ENCODE measurements around the gene PCYT1A. TPM values are rescaled to one million over a fixed set of nuclear protein-coding genes. Genes with fewer than 3 reads are reported as not detected.

Gene PCYT1A
- total and polyA plus RNA-seq, 2 of the 13 experiments (the other 11 are each of a cell fraction or from before 2014, with no cell fraction given) = 26.4 to 45.3 TPM

DNA sequence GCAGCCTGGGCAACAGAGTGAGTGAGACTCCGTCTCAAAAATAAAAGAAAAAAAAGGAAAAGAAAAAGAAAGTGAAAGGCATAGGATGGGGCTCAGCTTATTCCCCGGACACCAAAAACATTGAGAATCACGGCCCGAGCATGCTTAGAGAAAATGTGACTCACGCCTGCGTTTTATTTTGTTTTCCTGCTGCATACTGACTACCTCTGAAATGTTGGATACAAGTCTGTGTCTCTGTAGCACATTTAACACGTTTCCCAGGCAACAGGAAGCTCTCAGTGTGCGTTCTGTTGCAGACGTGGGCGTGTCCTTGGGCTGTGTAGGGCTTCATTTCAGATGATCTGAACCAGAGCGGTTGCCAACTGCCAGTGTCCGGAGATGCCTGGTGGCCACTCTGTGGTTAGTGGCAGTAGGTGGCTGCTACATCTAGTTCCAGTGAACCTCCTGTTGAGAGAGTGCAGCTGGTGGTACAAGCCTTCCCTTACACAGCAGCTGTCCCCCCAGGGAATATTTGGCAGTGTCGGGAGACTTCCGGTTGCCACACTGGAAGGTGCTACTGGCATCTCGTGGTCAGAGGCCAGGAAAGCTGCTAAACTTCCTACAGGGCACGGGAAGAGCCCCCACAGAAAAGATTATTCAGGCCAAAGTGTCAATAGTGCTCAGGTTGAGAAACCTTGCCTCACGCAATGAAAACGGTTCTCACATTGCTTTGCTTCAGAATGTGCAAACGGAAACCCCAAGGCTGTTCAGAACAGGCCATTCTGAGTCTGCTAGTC is 68.1 kb downstream of the PCYT1A start (continued):
- TF ChIP-seq, protein P1, sequence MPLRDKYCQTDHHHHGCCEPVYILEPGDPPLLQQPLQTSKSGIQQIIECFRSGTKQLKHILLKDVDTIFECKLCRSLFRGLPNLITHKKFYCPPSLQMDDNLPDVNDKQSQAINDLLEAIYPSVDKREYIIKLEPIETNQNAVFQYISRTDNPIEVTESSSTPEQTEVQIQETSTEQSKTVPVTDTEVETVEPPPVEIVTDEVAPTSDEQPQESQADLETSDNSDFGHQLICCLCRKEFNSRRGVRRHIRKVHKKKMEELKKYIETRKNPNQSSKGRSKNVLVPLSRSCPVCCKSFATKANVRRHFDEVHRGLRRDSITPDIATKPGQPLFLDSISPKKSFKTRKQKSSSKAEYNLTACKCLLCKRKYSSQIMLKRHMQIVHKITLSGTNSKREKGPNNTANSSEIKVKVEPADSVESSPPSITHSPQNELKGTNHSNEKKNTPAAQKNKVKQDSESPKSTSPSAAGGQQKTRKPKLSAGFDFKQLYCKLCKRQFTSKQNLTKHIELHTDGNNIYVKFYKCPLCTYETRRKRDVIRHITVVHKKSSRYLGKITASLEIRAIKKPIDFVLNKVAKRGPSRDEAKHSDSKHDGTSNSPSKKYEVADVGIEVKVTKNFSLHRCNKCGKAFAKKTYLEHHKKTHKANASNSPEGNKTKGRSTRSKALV (CRISPR knock-in tag; IDR thresholded peaks at IDR 0.05) = no peak
- TF ChIP-seq KAT8 (CRISPR knock-in tag; IDR thresholded peaks at IDR 0.05) = no peak
- TF ChIP-seq, protein P2, sequence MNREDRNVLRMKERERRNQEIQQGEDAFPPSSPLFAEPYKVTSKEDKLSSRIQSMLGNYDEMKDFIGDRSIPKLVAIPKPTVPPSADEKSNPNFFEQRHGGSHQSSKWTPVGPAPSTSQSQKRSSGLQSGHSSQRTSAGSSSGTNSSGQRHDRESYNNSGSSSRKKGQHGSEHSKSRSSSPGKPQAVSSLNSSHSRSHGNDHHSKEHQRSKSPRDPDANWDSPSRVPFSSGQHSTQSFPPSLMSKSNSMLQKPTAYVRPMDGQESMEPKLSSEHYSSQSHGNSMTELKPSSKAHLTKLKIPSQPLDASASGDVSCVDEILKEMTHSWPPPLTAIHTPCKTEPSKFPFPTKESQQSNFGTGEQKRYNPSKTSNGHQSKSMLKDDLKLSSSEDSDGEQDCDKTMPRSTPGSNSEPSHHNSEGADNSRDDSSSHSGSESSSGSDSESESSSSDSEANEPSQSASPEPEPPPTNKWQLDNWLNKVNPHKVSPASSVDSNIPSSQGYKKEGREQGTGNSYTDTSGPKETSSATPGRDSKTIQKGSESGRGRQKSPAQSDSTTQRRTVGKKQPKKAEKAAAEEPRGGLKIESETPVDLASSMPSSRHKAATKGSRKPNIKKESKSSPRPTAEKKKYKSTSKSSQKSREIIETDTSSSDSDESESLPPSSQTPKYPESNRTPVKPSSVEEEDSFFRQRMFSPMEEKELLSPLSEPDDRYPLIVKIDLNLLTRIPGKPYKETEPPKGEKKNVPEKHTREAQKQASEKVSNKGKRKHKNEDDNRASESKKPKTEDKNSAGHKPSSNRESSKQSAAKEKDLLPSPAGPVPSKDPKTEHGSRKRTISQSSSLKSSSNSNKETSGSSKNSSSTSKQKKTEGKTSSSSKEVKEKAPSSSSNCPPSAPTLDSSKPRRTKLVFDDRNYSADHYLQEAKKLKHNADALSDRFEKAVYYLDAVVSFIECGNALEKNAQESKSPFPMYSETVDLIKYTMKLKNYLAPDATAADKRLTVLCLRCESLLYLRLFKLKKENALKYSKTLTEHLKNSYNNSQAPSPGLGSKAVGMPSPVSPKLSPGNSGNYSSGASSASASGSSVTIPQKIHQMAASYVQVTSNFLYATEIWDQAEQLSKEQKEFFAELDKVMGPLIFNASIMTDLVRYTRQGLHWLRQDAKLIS (CRISPR knock-in tag; IDR thresholded peaks at IDR 0.05) = no peak

DNA sequence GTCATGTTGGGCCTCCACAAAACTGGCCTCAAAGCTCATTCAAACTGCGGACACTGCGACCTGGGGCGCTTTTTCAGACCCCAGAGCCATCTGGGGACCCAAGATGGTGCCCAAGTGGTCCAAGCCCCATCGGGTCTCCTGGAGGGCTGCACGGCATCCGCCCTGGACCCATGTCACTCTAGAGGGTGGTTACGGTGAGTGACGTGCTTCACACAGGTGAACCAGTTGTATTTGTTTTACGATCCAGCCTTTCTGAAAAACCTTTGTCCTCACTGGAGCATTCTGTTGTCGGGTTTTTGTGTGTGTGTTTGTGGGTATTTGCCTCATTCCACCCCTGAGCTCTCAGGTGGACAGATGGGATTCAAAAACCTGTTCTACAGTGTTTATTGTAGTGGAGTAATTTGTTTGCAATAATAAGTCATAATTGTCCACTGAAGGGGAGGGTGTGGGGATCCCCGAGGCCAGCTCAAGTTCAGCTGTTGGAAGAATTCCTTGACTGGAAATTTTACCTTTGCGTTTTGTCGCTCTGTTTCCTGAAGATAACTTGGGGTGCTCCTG is 69.3 kb downstream of the PCYT1A start:
- FAIRE-seq (no peak), DNase-seq (ENCODE audit: low spot score) (no peak), ATAC-seq (no peak)
- no peaks in the 10 kb centered on the region; a peak in 1 of 5 replicates for H3K27me3 ChIP-seq (ENCODE audit: control insufficient read depth in 1 of 2, insufficient read depth in 2 of 2, low read length in 2 of 2)
- WGBS (ENCODE audit: low lambda C conversion rate) = 87% methylated on average over 11 of the region's 13 CpGs
- CTCF ChIA-PET (ENCODE audit: low intra/inter-chr PET ratio, low total read pairs) = no interaction called here
- H4K20me1 ChIP-seq (ENCODE audit: insufficient read depth, low read length) = no peaks in the 10 kb centered on the region
- H3K9ac ChIP-seq (ENCODE audit: insufficient read depth, low read depth, low read length) = no peak overlapping the region
- H3K4me3 ChIP-seq (replicated peaks in 1 of 3; ENCODE audit: insufficient read depth in 1 of 3, low read depth in 2 of 3, low read length in 3 of 3) = peak overlapping the region in 1 of 3 experiments; percentile 79; a peak in 1 of 6 replicates
- no peak overlapping the region for H2AFZ ChIP-seq (ENCODE audit: low read length)
- no TSS peak for BruUV-seq (replicated peaks)
- POLR2A ChIA-PET = no interaction called here
- intact Hi-C loops (cut with micrococcal nuclease; ENCODE audit: unreplicated experiment) = no loop called here
- H3K36me3 ChIP-seq (replicated peaks in 1 of 2; ENCODE audit: control insufficient read depth in 1 of 2, insufficient read depth in 2 of 2, low read length in 2 of 2) = no peaks in the 10 kb centered on the region
- H3K27ac ChIP-seq (ENCODE audit: extremely low read length, insufficient read depth, low read length) = no peak overlapping the region
- no peaks in the 10 kb centered on the region for H3K9me3 ChIP-seq (ENCODE audit: low read length)
- in situ Hi-C loops (cut with HindIII; ENCODE audit: extremely low pct_ligation_motif_present, low pct_unique_long_range_greater_than_20kb) = no loop called here
- peaks cover 67% of the 10 kb centered on the region for H3K4me1 ChIP-seq (ENCODE audit: insufficient read depth, low read length)
- peak overlapping the region; percentile 79; the same call in 1 of the 2 replicates for H3K4me2 ChIP-seq (ENCODE audit: low read depth, low read length)
- H3K79me2 ChIP-seq (ENCODE audit: insufficient read depth, low read length) = no peaks in the 10 kb centered on the region
- TF ChIP-seq, protein P3, sequence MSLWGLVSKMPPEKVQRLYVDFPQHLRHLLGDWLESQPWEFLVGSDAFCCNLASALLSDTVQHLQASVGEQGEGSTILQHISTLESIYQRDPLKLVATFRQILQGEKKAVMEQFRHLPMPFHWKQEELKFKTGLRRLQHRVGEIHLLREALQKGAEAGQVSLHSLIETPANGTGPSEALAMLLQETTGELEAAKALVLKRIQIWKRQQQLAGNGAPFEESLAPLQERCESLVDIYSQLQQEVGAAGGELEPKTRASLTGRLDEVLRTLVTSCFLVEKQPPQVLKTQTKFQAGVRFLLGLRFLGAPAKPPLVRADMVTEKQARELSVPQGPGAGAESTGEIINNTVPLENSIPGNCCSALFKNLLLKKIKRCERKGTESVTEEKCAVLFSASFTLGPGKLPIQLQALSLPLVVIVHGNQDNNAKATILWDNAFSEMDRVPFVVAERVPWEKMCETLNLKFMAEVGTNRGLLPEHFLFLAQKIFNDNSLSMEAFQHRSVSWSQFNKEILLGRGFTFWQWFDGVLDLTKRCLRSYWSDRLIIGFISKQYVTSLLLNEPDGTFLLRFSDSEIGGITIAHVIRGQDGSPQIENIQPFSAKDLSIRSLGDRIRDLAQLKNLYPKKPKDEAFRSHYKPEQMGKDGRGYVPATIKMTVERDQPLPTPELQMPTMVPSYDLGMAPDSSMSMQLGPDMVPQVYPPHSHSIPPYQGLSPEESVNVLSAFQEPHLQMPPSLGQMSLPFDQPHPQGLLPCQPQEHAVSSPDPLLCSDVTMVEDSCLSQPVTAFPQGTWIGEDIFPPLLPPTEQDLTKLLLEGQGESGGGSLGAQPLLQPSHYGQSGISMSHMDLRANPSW (CRISPR knock-in tag; IDR thresholded peaks at IDR 0.05; ENCODE audit: borderline replicate concordance) = no peak
- TF ChIP-seq, protein P4, sequence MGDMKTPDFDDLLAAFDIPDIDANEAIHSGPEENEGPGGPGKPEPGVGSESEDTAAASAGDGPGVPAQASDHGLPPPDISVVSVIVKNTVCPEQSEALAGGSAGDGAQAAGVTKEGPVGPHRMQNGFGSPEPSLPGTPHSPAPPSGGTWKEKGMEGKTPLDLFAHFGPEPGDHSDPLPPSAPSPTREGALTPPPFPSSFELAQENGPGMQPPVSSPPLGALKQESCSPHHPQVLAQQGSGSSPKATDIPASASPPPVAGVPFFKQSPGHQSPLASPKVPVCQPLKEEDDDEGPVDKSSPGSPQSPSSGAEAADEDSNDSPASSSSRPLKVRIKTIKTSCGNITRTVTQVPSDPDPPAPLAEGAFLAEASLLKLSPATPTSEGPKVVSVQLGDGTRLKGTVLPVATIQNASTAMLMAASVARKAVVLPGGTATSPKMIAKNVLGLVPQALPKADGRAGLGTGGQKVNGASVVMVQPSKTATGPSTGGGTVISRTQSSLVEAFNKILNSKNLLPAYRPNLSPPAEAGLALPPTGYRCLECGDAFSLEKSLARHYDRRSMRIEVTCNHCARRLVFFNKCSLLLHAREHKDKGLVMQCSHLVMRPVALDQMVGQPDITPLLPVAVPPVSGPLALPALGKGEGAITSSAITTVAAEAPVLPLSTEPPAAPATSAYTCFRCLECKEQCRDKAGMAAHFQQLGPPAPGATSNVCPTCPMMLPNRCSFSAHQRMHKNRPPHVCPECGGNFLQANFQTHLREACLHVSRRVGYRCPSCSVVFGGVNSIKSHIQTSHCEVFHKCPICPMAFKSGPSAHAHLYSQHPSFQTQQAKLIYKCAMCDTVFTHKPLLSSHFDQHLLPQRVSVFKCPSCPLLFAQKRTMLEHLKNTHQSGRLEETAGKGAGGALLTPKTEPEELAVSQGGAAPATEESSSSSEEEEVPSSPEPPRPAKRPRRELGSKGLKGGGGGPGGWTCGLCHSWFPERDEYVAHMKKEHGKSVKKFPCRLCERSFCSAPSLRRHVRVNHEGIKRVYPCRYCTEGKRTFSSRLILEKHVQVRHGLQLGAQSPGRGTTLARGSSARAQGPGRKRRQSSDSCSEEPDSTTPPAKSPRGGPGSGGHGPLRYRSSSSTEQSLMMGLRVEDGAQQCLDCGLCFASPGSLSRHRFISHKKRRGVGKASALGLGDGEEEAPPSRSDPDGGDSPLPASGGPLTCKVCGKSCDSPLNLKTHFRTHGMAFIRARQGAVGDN (CRISPR knock-in tag; IDR thresholded peaks at IDR 0.05) = 0 out of 2 replicates have a peak, but pooled peaks have one; percentile 31
- no peak for TF ChIP-seq ZNF530 (CRISPR knock-in tag; IDR thresholded peaks at IDR 0.05; ENCODE audit: low read depth)
- TF ChIP-seq ZBTB38 (CRISPR knock-in tag; IDR thresholded peaks at IDR 0.05) = peak; percentile 32; the same call in 1 of the 2 replicates
